GM13977 (cell line): ENCODE data around the gene NUP62.

Source experiments
- DNase-seq: peaks from one replicate; pipeline ENCODE4 v3.0.0; 2012; ENCODE audit warnings: low spot score
- in situ Hi-C: fragments of 300-500 bp; cut with MboI; formaldehyde crosslinking; loops from one replicate; pipeline ENCODE4 v1.12.0; 2022; ENCODE audit warnings: low sequenced_read_pairs, low pct_unique_long_range_greater_than_20kb, mixed read lengths, inconsistent platforms; ENCODE audit not compliant: unreplicated experiment
- TF ChIP-seq, protein P1 (sequence below): IDR thresholded peaks from 2 replicates; pipeline ENCODE4 v1.5.1; 2012; ENCODE audit warnings: mild to moderate bottlenecking, control low read depth; ENCODE audit not compliant: insufficient read depth; ENCODE audit errors: extremely low read depth, missing control alignments

NUP62 gene

DNA sequence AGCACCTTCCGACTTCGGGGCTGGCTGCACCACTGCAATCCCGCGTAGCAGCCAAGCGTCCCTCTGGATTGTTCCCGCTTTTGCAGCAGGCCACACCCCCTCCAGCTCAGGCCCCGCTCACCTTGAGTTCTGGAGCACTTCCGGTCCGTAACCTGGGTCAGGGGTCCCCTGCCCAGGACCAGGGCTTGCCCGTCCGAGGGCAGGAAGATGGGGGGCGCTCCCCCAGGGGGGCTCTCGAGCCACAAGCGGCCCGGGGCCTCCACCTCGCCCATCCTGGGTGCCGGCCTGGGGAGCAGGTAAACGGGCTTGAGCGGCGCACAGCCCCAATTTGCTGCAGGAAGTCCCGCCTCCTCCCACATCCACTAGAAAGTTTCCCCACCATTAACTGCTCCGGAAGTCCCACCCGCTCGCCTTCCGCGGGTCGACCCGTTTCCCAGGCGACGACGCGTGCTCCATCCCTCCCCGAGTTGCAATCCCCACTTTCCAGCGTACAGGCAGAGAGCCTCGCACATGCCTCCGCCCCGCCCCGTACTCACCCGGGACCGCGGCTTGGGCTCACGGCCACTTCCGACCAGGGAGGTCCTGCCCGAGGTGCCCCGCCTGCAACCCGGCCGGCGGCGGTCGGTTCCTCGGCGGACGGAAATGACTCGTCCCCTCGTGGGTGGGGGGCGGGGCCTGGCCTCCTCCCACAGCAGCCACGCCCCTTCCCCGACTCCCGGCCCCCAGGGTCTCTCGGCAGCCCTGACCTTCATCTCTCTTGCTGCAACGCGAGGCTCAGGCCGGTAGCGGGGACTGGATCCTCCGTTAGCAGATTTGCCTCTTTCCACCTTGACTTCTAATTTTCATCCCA lies 62.1 kb downstream of the NUP62 start, which contains the start of gene PNKP:
PNKP (minus strand) TSS at position 644 of the 850 bp plus-strand sequence; CDS start at position 272, 372 bp downstream.
- TF ChIP-seq, protein P1, sequence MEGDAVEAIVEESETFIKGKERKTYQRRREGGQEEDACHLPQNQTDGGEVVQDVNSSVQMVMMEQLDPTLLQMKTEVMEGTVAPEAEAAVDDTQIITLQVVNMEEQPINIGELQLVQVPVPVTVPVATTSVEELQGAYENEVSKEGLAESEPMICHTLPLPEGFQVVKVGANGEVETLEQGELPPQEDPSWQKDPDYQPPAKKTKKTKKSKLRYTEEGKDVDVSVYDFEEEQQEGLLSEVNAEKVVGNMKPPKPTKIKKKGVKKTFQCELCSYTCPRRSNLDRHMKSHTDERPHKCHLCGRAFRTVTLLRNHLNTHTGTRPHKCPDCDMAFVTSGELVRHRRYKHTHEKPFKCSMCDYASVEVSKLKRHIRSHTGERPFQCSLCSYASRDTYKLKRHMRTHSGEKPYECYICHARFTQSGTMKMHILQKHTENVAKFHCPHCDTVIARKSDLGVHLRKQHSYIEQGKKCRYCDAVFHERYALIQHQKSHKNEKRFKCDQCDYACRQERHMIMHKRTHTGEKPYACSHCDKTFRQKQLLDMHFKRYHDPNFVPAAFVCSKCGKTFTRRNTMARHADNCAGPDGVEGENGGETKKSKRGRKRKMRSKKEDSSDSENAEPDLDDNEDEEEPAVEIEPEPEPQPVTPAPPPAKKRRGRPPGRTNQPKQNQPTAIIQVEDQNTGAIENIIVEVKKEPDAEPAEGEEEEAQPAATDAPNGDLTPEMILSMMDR: no peak
- in situ Hi-C loops: no loop called here
- peak; percentile 97 for DNase-seq

DNA sequence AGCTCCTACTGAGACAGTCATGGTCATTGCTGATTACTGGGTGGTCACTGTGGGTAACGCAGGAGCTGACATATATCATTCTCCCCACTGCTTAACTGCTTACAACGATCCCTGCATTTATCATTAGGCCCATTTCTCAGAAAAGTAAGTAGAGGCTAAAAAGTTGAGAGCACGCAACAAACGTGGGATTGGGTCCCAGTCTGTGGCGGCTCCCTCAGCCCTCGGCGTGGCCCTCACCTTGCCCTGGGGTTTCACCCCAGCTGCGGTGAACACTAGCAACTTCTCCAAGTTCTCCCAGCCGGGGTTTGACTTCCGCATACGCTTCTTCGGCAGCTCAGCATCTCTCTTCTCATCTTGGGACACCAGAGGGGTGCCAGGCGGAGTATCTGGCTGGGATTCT lies 64.4 kb downstream of the NUP62 start:
- TF ChIP-seq, protein P1: no peak
- in situ Hi-C loops: no loop called here

DNA sequence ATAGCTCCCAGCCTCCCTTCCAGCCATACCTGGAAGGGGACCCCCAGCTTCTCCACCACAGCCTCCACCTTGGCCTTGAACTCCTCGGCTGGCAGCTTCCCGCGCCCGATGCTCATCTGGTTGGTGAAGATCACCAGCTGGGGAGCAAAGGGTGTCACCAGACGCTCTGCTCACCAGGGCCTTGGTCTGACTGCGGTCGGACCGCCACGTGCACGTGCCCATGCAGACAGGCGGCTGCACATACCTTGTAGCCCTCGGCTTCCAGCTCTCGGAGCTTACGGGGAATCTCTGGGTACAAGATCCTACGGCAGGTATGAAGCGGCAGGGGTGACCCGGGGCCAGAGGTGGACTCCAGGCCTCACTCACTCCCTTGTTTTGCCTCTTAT lies 65.4 kb downstream of the NUP62 start:
- in situ Hi-C loops: no loop called here
- TF ChIP-seq, protein P1: no peak
- no peak for DNase-seq

More for the DNA sequence above, 64.4 kb downstream of the NUP62 start:
- DNase-seq: no peak

DNA sequence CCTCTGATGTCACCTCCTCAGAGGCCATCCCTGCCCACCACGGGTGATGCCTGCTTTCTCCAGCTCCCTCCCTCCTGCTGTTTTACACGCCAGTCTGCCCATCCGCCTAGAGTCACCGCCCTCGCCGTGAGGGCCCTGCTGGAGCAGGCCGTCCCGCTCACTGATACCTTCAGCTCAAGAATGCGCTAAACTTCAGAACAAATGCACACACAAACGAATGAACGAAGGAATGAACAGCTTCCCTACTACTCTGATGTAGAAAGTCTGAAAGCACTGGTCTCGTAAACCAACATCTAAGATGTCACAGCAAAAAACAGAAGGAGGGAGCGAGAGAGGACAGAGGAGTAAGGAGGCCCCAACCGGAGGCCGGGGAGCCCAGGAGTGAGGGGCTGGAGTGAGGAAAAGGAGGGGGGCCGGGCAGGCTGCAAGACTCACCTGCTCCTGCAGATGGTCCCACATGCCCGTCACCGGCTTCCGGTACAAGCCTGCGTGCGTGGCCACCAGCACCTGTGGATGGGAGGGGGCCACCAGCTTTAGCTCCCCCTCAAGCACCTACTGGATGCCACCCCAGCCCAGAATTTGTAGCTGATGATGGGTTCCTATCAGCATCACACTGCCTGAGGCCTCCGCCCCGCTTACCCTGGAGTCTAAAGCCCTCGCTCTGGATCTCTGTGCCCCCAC lies 65.9 kb downstream of the NUP62 start:
- TF ChIP-seq, protein P1: no peak
- in situ Hi-C loops: no loop called here
- DNase-seq: no peak

- no peak for DNase-seq
- TF ChIP-seq, protein P1: peak; percentile 27
- in situ Hi-C loops: no loop called here
Observed at GRCh38 chr19:49862391-49863253, 66.7 kb downstream of the NUP62 start.
